Endothelial cell of umbilical vein (primary cell): Measurements from ENCODE around the gene THSD7A. TPM values are rescaled to one million over a fixed set of nuclear protein-coding genes. Genes with fewer than 3 reads are reported as not detected.

Source experiments
- BruUV-seq: library from RNA; stranded (reverse); fragments of 400-500 nt; replicated peaks from 2 replicates; lab custom pipeline; 2021; lab: Mats Ljungman, UMichigan
- CTCF ChIA-PET: fragments of 300-600, 350-600 bp; sonication (Branson Sonifier 250); formaldehyde crosslinking; loops from one replicate; lab custom pipeline; 2021; ENCODE audit warnings: antibody characterized with exemption, inconsistent platforms; lab: Charles Lee
- POLR2A ChIA-PET: fragments of 300-600, 350-600 bp; sonication (Branson Sonifier 250); formaldehyde crosslinking; loops from one replicate; lab custom pipeline; 2021; ENCODE audit warnings: antibody characterized with exemption, inconsistent platforms; lab: Charles Lee
- DNase-seq: peaks from one replicate; pipeline ENCODE4 v3.0.0-alpha.2; 2011; ENCODE audit warnings: low read depth, low spot score
- FAIRE-seq: peaks from 2 replicates; lab custom pipeline; 2011; peaks lifted over from hg19 to GRCh38; lab: Jason Lieb, UNC
- H2AFZ ChIP-seq: 2 replicates; pipeline ENCODE4 v1.6.0; 2012; ENCODE audit warnings: low read depth, low read length, control low read depth, inconsistent platforms
- H3K27ac ChIP-seq: 2 replicates; pipeline ENCODE4 v1.5.1; 2011; ENCODE audit warnings: low read depth, mild to moderate bottlenecking, control low read depth, low read length, moderate library complexity; ENCODE audit not compliant: insufficient read depth
- H3K27me3 ChIP-seq, 2 experiments: 2 replicates each; pipeline versions ENCODE4 v1.6.0 to v1.6.1; 2011; ENCODE audit warnings: low read length in 2 of 2, mixed read lengths in 1 of 2; ENCODE audit not compliant: control insufficient read depth in 2 of 2, insufficient read depth in 2 of 2
- H3K36me3 ChIP-seq, 2 experiments: 2 replicates in 1 of 2; 3 replicates in 1 of 2; pipeline ENCODE4 v1.5.1; 2011; ENCODE audit warnings: low read length in 2 of 2, mild to moderate bottlenecking in 1 of 2, moderate library complexity in 1 of 2; ENCODE audit not compliant: control insufficient read depth in 2 of 2, insufficient read depth in 2 of 2; ENCODE audit errors: extremely low read depth in 1 of 2
- H3K4me1 ChIP-seq: 3 replicates; pipeline ENCODE4 v1.5.1; 2011; ENCODE audit warnings: mild to moderate bottlenecking, low read length; ENCODE audit not compliant: control insufficient read depth, insufficient read depth; ENCODE audit errors: extremely low read depth
- H3K4me2 ChIP-seq: 2 replicates; pipeline ENCODE4 v1.6.1; 2011; ENCODE audit warnings: low read length, control low read depth, mixed read lengths; ENCODE audit not compliant: insufficient read depth
- H3K4me3 ChIP-seq, 3 experiments: fragments of 200-600 bp in 1 of 3; sonication (generic), shearing (Covaris generic) in 1 of 3; replicated peaks in 1 of 3; 2 replicates each; pipeline ENCODE4 v1.5.1; 2011 to 2016; ENCODE audit warnings: control low read depth in 3 of 3, low read length in 3 of 3, mild to moderate bottlenecking in 2 of 3, inconsistent platforms in 1 of 3, low read depth in 1 of 3, moderate library complexity in 1 of 3; ENCODE audit not compliant: insufficient read depth in 1 of 3
- H3K79me2 ChIP-seq: 2 replicates; pipeline ENCODE4 v1.6.0; 2012; ENCODE audit warnings: low read length, inconsistent platforms; ENCODE audit not compliant: control insufficient read depth, insufficient read depth
- H3K9ac ChIP-seq: replicated peaks from 2 replicates; pipeline ENCODE3; 2011; ENCODE audit warnings: low read length, control low read depth; ENCODE audit not compliant: insufficient read depth; ENCODE audit errors: extremely low read depth
- H3K9me1 ChIP-seq: replicated peaks from 3 replicates; pipeline ENCODE4 v1.6.0; 2011; ENCODE audit warnings: mild to moderate bottlenecking, low read length; ENCODE audit not compliant: control insufficient read depth, insufficient read depth; ENCODE audit errors: extremely low read depth
- H3K9me3 ChIP-seq: replicated peaks from 2 replicates; pipeline ENCODE4 v1.5.1; 2012; ENCODE audit warnings: low read length, inconsistent platforms; ENCODE audit not compliant: control insufficient read depth, insufficient read depth
- H4K20me1 ChIP-seq: replicated peaks from 2 replicates; pipeline ENCODE3; 2011; ENCODE audit warnings: mild to moderate bottlenecking, low read length; ENCODE audit not compliant: control insufficient read depth, insufficient read depth; ENCODE audit errors: extremely low read depth
- FOS ChIP-seq: IDR thresholded peaks from 2 replicates; pipeline ENCODE4 v1.6.1; 2011; ENCODE audit warnings: mild to moderate bottlenecking, low read length, moderate library complexity, borderline replicate concordance; ENCODE audit not compliant: insufficient read depth
- GATA2 ChIP-seq: IDR thresholded peaks from 2 replicates; pipeline ENCODE4 v1.7.0; 2011; ENCODE audit warnings: low read depth, mild to moderate bottlenecking, moderate library complexity, mixed read lengths, low read length; ENCODE audit not compliant: insufficient read length, insufficient read depth
- MYC ChIP-seq: IDR thresholded peaks from one replicate; pipeline ENCODE4 v1.6.1; 2011; ENCODE audit warnings: mild to moderate bottlenecking, low read depth, low read length
- POLR2A ChIP-seq: IDR thresholded peaks from 2 replicates; pipeline ENCODE4 v1.6.1; 2012; ENCODE audit warnings: low read depth, mild to moderate bottlenecking, control low read depth, low read length
- dilution Hi-C: fragments of 300-500 bp; cut with MboI; formaldehyde crosslinking; loops from one replicate; pipeline ENCODE4 v1.15.0; 2019; ENCODE audit warnings: low sequenced_read_pairs; ENCODE audit not compliant: extremely low pct_ligation_motif_present
- intact Hi-C: fragments of 100-400 bp; cut with micrococcal nuclease; formaldehyde crosslinking; loops from one replicate; pipeline ENCODE4 v1.10.0; 2022
- polyA plus RNA-seq, 4 experiments: library from polyadenylated mRNA; depleted of rRNA in 3 of 4; stranded (reverse) in 3 of 4; unstranded in 1 of 4; fragments of >200 nt; gene quantifications; 2 replicates each; pipeline versions ENCODE4 v1.2.1 to v1.2.3, GENCODE V29; 2011 to 2012; ENCODE audit warnings: missing spikeins in 1 of 4
- total RNA-seq: library from RNA; stranded (reverse); gene quantifications from 2 replicates; pipeline ENCODE4 v1.2.3, GENCODE V29; 2021
- TF ChIP-seq, protein P1 (sequence below), 2 donors: IDR thresholded peaks; 1 replicate in 1 of 2; 2 replicates in 1 of 2; pipeline ENCODE4 v1.5.1; 2011; ENCODE audit warnings: low read length in 2 of 2, mild to moderate bottlenecking in 2 of 2, moderate library complexity in 2 of 2, control low read depth in 1 of 2, inconsistent platforms in 1 of 2, low read depth in 1 of 2; ENCODE audit not compliant: insufficient read depth in 1 of 2; ENCODE audit errors: extremely low read depth in 1 of 2

THSD7A gene
- total and polyA plus RNA-seq, 2 donors (not counting 3 experiments of a cell fraction or from before 2014, with no cell fraction given), result 3.3 to 12.7 TPM

DNA sequence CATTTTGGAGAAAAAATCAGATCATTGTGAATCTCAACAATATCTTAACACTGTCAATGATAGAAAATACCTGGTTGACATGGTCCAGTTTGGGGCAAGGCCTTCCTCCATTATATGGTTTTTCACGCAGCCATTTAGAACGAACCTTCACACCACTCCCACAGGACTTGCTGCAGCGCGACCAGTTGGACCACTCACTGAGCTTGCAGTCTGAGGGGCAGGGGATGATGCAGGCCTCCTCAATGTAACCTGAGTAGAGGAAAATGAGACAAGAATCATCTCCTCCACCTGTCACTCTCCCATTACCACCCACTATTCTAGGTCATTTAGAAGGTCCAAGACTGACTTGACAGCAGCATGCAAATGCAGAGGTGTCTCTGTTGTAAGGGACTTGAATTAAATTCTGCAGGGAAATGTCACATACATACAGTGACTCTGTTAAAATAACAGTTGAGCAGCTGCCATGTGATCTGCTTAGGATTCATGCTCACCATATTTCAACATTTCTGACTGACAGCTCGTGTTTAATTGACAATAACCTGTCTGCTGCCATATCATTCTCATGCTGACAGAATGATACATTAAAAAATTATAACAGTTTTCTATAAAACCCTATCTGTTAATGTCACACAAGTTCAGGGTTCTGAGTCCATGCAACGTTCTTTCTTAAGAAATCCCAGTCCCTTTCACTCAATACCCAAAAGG is 403.0 kb downstream of the THSD7A start:
- no peaks in the 10 kb centered on the region for H3K27me3 ChIP-seq
- no peaks in the 10 kb centered on the region for H3K36me3 ChIP-seq
- no peak for FAIRE-seq
- H4K20me1 ChIP-seq, result no peaks in the 10 kb centered on the region
- no peaks in the 10 kb centered on the region for H3K79me2 ChIP-seq
- no peak for DNase-seq
- no peak for TF ChIP-seq MYC
- no peak for TF ChIP-seq POLR2A
- TF ChIP-seq FOS, result no peak
- no peak for TF ChIP-seq GATA2
- TF ChIP-seq, protein P1, sequence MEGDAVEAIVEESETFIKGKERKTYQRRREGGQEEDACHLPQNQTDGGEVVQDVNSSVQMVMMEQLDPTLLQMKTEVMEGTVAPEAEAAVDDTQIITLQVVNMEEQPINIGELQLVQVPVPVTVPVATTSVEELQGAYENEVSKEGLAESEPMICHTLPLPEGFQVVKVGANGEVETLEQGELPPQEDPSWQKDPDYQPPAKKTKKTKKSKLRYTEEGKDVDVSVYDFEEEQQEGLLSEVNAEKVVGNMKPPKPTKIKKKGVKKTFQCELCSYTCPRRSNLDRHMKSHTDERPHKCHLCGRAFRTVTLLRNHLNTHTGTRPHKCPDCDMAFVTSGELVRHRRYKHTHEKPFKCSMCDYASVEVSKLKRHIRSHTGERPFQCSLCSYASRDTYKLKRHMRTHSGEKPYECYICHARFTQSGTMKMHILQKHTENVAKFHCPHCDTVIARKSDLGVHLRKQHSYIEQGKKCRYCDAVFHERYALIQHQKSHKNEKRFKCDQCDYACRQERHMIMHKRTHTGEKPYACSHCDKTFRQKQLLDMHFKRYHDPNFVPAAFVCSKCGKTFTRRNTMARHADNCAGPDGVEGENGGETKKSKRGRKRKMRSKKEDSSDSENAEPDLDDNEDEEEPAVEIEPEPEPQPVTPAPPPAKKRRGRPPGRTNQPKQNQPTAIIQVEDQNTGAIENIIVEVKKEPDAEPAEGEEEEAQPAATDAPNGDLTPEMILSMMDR (IDR thresholded peaks at IDR 0.05; ENCODE audit: extremely low read depth in 1 of 2, insufficient read depth in 1 of 2, low read depth in 1 of 2, low read length in 2 of 2), result no peak
- H2AFZ ChIP-seq, result no peak overlapping the region
- H3K9me3 ChIP-seq, result no peaks in the 10 kb centered on the region
- intact Hi-C loops (loop anchor here (5.0 kb wide), 2 partner anchors 813 to 1063 kb away; no protein-coding TSS in a partner anchor), dilution Hi-C loops (no loop called here)
- no peak overlapping the region for H3K9ac ChIP-seq
- CTCF ChIA-PET, result interaction anchor here (0.6 to 1.2 kb wide), 12 partner anchors 12 to 1061 kb away, joined by 3 to 8 read pairs (median 4); partner anchors contain the start of genes THSD7A and TMEM106B
- POLR2A ChIA-PET, result no interaction called here
- BruUV-seq, result no TSS peak
- H3K4me1 ChIP-seq, result peaks cover 5% of the 10 kb centered on the region
- no peaks in the 10 kb centered on the region for H3K9me1 ChIP-seq
- no peak overlapping the region for H3K4me2 ChIP-seq
- H3K4me3 ChIP-seq, result no peak overlapping the region
- no peak overlapping the region for H3K27ac ChIP-seq
